Vagina (tissue), 2 donors: ENCODE data around the gene KAZN. TPM values are rescaled to one million over a fixed set of nuclear protein-coding genes. Genes with fewer than 3 reads are reported as not detected.

Experiments
- DNase-seq, 2 donors: peaks; one replicate each; pipeline ENCODE4 v3.0.0-alpha.2; 2017; ENCODE audit errors: extremely low spot score in 2 of 2
- H3K27ac ChIP-seq: fragments of 200-600 bp; sonication (generic); one replicate; pipeline ENCODE4 v1.5.1; 2019
- H3K27me3 ChIP-seq: fragments of 200-600 bp; sonication (generic); one replicate; pipeline ENCODE4 v1.5.1; 2019
- H3K36me3 ChIP-seq, 2 donors: fragments of 200-600 bp; sonication (generic); one replicate each; pipeline ENCODE4 v1.5.1; 2017 to 2019
- H3K4me1 ChIP-seq: fragments of 200-600 bp; sonication (generic); one replicate; pipeline ENCODE4 v1.5.1; 2019
- H3K4me3 ChIP-seq, 2 donors: fragments of 200-600 bp; sonication (generic); 1 replicate in 1 of 2; 2 replicates in 1 of 2; pipeline ENCODE4 v1.5.1; 2016 to 2019
- H3K9me3 ChIP-seq: fragments of 200-600 bp; sonication (generic); one replicate; pipeline ENCODE4 v1.5.1; 2019
- CTCF ChIP-seq, 3 experiments: fragments of 450-650 bp in 2 of 3; fragments of 200-600 bp in 1 of 3; sonication (generic) in 1 of 3; IDR thresholded peaks; one replicate each; pipeline ENCODE4 v1.5.1; 2017 to 2019; ENCODE audit warnings: antibody characterized with exemption in 3 of 3, mild to moderate bottlenecking in 2 of 3, moderate library complexity in 2 of 3
- POLR2A ChIP-seq, 2 donors: fragments of 450-650 bp; IDR thresholded peaks; one replicate each; pipeline ENCODE4 v1.6.1; 2017; ENCODE audit warnings: antibody characterized with exemption in 2 of 2, mild to moderate bottlenecking in 2 of 2, moderate library complexity in 2 of 2
- POLR2AphosphoS5 ChIP-seq, 2 donors: sonication (generic); formaldehyde crosslinking; IDR thresholded peaks; one replicate each; pipeline ENCODE4 v1.9.0; 2017; ENCODE audit warnings: antibody characterized with exemption in 2 of 2, mild to moderate bottlenecking in 2 of 2, low read depth in 1 of 2; ENCODE audit not compliant: insufficient read depth in 1 of 2
- intact Hi-C: fragments of 100-400 bp; cut with DNase I; formaldehyde crosslinking; loops from one replicate; pipeline ENCODE4 v1.15.1; 2023
- total RNA-seq: library from RNA; depleted of rRNA; stranded (reverse); fragments of >200 nt; gene quantifications from one replicate; pipeline ENCODE4 v1.2.3, GENCODE V29; 2016

Gene KAZN
- total RNA-seq, 1 donor from 2014 or later: 29.5 TPM

- H3K27ac ChIP-seq: no peak overlapping the region
- H3K27me3 ChIP-seq: no peaks in the 10 kb centered on the region
- no peak for DNase-seq
- peaks cover 0 to 5% of the 10 kb centered on the region in 2 donors for H3K36me3 ChIP-seq
- H3K4me1 ChIP-seq: peaks cover 16% of the 10 kb centered on the region
- H3K4me3 ChIP-seq: no peak overlapping the region
- no peaks in the 10 kb centered on the region for H3K9me3 ChIP-seq
- no peak for TF ChIP-seq CTCF (IDR thresholded peaks at IDR 0.05)
- no peak for TF ChIP-seq POLR2A (IDR thresholded peaks at IDR 0.05)
- no peak for TF ChIP-seq POLR2AphosphoS5 (IDR thresholded peaks at IDR 0.05; ENCODE audit: insufficient read depth in 1 of 2, low read depth in 1 of 2)
- intact Hi-C loops: no loop called here
Observed at GRCh38 chr1:15031251-15031933, 432.9 kb downstream of the KAZN start.

GRCh38 chr1:15033264-15033663 lies 434.8 kb downstream of the KAZN start:
- intact Hi-C loops: no loop called here
- TF ChIP-seq POLR2AphosphoS5 (IDR thresholded peaks at IDR 0.05; ENCODE audit: insufficient read depth in 1 of 2, low read depth in 1 of 2) (no peak), POLR2A (IDR thresholded peaks at IDR 0.05) (no peak), CTCF (IDR thresholded peaks at IDR 0.05) (no peak)
- no peak overlapping the region for H3K4me3 ChIP-seq

GRCh38 chr1:15034656-15035055 lies 436.2 kb downstream of the KAZN start:
- Histone ChIP-seq H3K36me3 (peaks cover 0 to 5% of the 10 kb centered on the region in 2 donors), H3K27me3 (no peaks in the 10 kb centered on the region), H3K9me3 (no peaks in the 10 kb centered on the region), H3K4me1 (no peaks in the 10 kb centered on the region), H3K4me3 (no peak overlapping the region), H3K27ac (no peak overlapping the region)
- no peak for TF ChIP-seq CTCF (IDR thresholded peaks at IDR 0.05)
- TF ChIP-seq POLR2A (IDR thresholded peaks at IDR 0.05): no peak
- no peak for DNase-seq
- intact Hi-C loops: no loop called here

More at GRCh38 chr1:15033264-15033663, 434.8 kb downstream of the KAZN start:
- no peak for DNase-seq
- H3K9me3 ChIP-seq: no peaks in the 10 kb centered on the region
- no peak overlapping the region for H3K27ac ChIP-seq
- H3K27me3 ChIP-seq: no peaks in the 10 kb centered on the region
- H3K4me1 ChIP-seq: peaks cover 5% of the 10 kb centered on the region
- peaks cover 0 to 5% of the 10 kb centered on the region in 2 donors for H3K36me3 ChIP-seq

GRCh38 chr1:15035236-15035635 lies 436.8 kb downstream of the KAZN start:
- H3K36me3 ChIP-seq: peaks cover 0 to 5% of the 10 kb centered on the region in 2 donors
- no peak overlapping the region for H3K27ac ChIP-seq
- H3K27me3 ChIP-seq: no peaks in the 10 kb centered on the region
- H3K4me3 ChIP-seq: no peak overlapping the region
- no peaks in the 10 kb centered on the region for H3K4me1 ChIP-seq
- intact Hi-C loops: no loop called here
- no peak for DNase-seq
- no peaks in the 10 kb centered on the region for H3K9me3 ChIP-seq
- TF ChIP-seq CTCF (IDR thresholded peaks at IDR 0.05): no peak
- no peak for TF ChIP-seq POLR2AphosphoS5 (IDR thresholded peaks at IDR 0.05; ENCODE audit: insufficient read depth in 1 of 2, low read depth in 1 of 2)
- no peak for TF ChIP-seq POLR2A (IDR thresholded peaks at IDR 0.05)

GRCh38 chr1:15036101-15036500 lies 437.6 kb downstream of the KAZN start:
- no peak overlapping the region for H3K4me3 ChIP-seq
- H3K36me3 ChIP-seq: peaks cover 0 to 5% of the 10 kb centered on the region in 2 donors
- H3K9me3 ChIP-seq: no peaks in the 10 kb centered on the region
- H3K4me1 ChIP-seq: no peaks in the 10 kb centered on the region
- no peak for DNase-seq
- no peak for TF ChIP-seq POLR2AphosphoS5 (IDR thresholded peaks at IDR 0.05; ENCODE audit: insufficient read depth in 1 of 2, low read depth in 1 of 2)
- no peak for TF ChIP-seq CTCF (IDR thresholded peaks at IDR 0.05)
- TF ChIP-seq POLR2A (IDR thresholded peaks at IDR 0.05): no peak
- H3K27me3 ChIP-seq: no peaks in the 10 kb centered on the region
- intact Hi-C loops: no loop called here
- H3K27ac ChIP-seq: no peak overlapping the region
